Fibroblast of lung (primary cell): ENCODE measurements around the gene PLTP.

ENCODE experiments used
- EZH2 ChIP-seq: IDR thresholded peaks from 2 replicates; pipeline ENCODE4 v1.5.1; 2012; ENCODE audit warnings: low read length, control low read depth, mild to moderate bottlenecking; ENCODE audit errors: missing control alignments
- TF ChIP-seq, protein P1 (sequence below), 2 donors: IDR thresholded peaks in 1 of 2; conservative IDR thresholded peaks in 1 of 2; 1 replicate in 1 of 2; 2 replicates in 1 of 2; pipeline ENCODE4 v1.5.1; 2011 to 2012; ENCODE audit warnings: low read length in 2 of 2, control low read depth in 1 of 2, inconsistent platforms in 1 of 2, low read depth in 1 of 2, mild to moderate bottlenecking in 1 of 2

DNA sequence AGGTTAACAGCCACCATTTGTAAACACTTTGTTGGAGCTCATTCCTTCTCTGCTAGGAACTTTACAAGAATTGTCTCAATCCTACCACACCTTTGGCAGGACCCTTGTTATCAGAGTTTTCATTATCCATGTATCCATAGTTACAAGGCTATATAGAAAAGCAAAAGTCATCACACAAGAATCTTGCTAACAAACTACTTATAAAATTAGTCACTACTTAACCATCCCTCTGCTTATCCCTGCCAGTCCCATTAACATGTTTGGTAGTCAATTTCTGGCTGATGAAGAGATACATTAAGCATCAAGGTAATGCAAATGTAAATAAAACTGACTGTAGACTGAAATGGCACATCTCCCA is 44.2 kb downstream of the PLTP start:
- no peak for TF ChIP-seq EZH2
- TF ChIP-seq, protein P1, sequence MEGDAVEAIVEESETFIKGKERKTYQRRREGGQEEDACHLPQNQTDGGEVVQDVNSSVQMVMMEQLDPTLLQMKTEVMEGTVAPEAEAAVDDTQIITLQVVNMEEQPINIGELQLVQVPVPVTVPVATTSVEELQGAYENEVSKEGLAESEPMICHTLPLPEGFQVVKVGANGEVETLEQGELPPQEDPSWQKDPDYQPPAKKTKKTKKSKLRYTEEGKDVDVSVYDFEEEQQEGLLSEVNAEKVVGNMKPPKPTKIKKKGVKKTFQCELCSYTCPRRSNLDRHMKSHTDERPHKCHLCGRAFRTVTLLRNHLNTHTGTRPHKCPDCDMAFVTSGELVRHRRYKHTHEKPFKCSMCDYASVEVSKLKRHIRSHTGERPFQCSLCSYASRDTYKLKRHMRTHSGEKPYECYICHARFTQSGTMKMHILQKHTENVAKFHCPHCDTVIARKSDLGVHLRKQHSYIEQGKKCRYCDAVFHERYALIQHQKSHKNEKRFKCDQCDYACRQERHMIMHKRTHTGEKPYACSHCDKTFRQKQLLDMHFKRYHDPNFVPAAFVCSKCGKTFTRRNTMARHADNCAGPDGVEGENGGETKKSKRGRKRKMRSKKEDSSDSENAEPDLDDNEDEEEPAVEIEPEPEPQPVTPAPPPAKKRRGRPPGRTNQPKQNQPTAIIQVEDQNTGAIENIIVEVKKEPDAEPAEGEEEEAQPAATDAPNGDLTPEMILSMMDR (conservative IDR thresholded peaks at IDR 0.05 in 1 of 2, IDR thresholded peaks at IDR 0.05 in 1 of 2; ENCODE audit: low read depth in 1 of 2, low read length in 2 of 2) = no peak
